Measurements from ENCODE around the gene CCDC57.

Gene CCDC57

DNA sequence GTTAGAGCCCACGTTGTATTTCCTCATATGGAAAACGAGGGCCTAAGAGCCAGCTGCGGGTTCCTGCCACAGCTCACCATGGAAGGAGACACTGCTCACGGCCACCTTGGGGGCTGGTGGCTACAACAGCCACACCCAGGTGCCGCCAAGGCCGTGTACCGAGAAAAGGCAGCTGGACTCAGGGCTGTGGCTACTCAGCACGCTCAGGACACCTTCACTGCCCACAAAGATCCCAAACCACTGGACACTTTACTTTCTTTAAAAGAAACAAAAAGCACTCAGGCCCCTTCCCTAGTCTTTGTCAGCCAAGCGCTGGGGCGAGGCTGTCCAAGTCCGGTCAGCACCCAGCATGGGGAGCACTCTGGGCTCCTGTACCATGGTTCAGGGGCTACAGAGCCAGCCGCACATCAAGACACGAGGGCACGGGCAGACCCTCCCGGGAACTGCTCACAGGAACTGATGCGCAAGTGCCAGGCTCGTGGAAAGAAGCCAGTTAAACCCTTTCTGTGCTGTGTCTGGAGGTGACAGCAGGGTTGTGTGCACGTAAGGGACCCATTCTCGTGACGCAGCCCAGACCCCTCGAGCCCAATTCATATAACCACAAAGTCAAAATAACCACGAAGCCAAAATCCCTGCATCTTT, 34.7 kb upstream of the CCDC57 start:
- DNase-seq (ENCODE audit: low read depth in 2 of 3, low spot score in 1 of 3), result no peak

DNA sequence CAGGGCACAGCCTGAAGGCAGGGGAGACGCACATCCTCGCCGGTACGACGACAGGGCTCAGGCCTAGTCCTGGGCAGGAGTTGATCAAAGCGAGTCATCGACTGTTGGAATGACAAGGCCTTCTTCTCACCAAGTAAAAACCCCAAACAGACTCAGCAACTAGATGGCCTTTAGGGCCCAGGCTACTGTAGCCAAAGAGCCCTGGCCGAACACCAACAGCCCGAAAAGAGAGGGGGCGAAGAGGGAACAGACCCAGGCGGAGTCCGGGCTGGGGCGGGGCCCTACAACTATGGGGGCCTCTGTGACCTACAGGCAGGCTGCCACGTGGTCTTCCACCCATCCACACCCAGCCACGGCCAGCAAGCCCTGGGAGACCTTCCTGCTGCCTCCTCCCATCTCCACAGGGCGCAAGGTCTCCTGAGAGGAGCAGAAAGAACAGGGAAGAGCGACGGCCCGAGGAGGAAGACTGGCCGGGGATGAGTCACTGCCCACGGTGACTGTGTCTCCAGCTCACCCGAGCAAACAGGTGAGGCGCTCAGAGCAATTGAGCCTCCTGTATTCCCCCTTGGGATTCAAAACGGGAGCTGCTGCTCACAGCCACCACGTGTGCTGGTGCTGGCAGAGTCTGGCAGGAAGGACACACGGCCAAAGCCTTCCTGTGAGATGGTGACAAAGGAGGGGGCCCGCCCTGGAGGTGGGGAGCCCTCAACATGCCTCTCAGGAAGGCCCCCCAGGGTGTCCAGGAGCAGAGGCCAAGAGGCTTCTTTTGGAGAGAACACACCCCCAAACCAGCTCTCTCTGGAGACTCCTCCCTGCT, 33.9 kb upstream of the CCDC57 start:
- no peak for DNase-seq (ENCODE audit: low read depth in 2 of 3, low spot score in 1 of 3)

DNA sequence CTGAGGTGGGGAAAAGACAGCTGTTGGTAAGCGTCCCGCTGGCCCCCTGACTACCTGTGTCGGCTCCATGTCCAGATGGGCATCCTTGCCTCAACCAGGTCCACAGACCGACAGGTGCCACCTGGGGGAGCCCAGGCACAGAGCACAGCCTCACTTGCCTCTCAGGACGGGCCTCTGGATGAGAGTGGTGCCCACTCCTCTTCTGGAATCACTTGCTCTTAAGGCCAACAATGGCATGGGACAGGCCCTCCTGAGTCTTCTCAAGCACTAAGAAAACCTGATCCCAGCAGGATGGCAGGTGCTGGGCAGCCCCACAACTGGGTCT, 33.4 kb upstream of the CCDC57 start:
- no peak for DNase-seq (ENCODE audit: low read depth in 2 of 3, low spot score in 1 of 3)

DNA sequence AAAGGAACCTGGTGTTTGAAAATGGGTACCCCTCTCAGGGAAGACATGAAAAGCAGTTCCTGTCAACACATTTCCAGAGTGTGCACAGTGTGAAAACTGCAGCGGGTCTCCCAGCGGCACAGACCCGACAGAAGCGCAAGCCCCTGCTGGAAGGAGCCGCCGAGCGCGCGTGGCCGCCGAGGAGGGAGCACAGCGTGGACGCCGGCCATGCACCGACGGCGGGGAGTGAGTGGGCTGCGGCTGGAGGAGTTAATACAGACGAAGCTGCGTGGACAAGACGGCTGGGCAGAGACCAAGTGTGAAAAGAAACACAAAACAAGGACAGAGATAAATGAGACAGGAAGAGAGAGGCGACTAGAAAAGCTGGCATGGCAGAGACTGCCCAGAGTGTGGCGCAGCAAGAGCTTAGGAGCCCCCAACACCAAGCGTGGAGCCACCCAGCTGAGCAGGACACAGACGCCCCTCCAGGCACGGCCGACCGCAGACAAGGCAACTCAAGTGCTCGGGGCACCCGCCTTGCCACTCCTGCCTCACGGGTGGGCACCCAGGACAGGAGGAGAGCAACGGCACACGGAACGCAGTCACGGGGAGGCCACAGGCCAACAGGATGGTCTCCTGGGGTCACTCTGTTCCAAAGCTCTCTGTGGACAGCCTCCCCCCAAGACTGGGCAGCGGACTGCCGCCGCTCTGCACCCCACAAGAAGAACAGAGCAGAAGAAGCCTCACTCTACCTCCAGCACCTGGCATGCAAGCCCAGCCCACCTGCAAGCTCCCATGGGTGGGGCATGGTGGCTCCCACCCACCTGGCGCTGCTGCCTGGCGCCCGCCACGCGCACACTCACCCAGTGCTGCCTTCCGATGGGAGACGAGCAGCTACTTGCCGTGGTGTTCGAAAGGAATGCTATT, 32.7 kb upstream of the CCDC57 start:
- no peak for DNase-seq (ENCODE audit: low read depth in 2 of 3, low spot score in 1 of 3)

DNA sequence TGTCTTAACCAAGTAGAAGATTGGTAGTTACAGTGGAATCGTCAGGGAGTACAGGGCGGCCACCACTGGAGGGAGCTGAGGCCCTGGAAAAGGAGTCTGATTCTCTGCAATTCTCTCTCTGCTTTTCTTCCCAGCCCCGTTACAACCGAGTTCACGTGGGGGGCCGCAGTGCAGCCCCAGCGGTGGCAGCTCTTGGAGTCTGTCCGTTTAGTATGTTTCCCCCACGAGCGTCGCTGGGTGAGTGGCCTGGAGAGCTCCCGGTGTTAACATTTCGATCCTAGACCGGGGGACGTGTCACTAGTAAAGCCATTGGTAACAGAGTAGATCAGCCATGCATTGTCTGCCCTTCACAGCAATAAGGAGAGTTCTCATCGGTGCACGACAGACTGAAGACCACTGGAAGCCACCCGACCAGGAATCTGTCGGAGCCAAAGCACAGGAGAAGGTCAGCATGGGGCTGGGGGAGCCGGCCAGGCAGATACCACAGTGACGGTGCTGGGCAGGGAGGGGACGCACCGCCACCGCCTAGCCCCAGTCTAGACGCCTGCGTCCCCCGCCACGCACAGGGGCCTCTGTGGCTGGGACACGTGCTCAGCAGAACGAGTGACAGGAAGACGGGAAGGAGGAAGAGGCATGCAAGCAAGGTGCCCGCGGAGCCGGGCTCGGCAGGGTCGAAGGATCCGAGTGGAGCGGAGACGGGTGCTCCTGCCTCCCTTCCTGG, 31.9 kb upstream of the CCDC57 start:
- DNase-seq (ENCODE audit: low read depth in 2 of 3, low spot score in 1 of 3), result no peak

DNA sequence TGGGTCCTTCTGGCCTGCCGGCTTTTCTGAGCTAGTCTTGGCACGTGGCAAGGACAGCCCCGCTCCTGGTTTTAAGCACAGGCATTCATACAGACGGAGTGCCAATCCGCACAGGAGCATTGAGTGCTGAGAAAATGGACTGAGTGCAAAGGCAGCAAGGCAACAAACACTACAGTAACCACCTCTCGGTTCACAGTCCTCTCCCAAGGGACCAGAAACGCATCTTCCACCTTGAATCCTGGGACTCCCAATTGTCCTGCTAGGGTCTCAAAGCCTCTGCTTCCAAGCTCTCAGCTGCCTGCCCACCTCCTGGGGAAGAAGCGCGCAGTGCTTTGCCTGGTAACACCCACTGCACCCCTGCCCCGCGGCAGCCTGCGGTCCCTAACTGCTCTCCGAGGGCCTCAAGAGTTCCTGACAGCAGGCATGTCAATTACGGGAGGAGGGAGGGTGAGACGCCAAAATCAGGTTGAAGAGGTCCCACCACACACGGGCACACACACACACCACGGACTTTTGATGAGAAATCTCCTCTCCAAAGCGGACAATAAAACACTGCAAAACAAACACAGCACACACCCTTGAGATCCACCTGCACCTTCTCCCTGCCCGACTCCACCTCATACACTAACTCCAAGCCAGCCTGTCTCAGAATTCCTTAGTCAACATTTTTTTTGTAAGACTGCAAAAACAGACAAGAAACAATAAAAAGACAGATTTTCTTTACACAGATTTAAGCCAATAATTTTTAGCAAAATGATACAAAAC, 31.2 kb upstream of the CCDC57 start:
- no peak for DNase-seq (ENCODE audit: low read depth in 2 of 3, low spot score in 1 of 3)

DNA sequence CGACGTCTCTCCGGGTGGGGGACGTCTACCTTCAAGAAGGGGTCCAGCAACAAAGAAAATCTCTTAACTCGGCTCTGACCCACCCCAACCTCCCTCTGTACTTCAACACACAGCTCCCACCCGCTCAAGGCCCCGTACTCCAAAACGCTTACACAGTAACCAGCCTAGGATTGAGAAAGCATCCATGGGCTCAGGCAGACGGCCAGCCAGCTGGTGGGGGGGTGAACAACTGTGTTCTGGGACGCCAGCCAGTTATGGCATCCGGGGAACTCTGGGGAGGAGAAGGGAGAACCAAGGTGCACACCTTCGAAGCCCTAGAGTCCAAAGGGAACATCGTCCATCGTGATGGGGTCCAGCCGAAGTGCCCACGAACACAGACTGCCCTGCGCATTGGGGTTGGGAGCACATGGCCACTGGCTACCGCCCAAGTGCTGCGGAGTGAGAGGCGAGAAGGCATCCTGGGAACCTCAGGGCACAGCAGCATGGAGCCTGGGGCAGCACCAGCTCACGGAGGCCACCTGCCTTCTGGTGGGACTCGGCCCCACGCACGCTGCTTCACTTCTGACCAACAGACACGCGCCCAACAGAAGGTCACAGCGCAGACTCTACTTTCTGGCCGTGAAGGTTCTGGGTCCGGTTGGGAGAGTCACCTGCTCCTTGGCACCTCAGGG, 30.5 kb upstream of the CCDC57 start:
- DNase-seq (ENCODE audit: low read depth in 2 of 3, low spot score in 1 of 3), result no peak

DNA sequence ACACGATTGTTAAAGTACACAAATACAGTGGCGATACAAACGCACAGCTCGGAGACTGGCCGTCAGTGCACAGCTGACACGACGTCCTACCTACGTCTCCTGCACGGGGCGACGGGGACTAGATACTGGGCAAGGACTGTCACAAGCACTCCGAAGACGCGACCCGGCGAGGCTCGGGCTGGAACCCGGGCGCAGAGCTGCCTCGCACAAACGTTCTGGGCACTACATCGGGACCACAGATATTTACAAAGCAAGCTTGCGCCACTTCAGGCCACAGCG, 30.0 kb upstream of the CCDC57 start:
- no peak for DNase-seq (ENCODE audit: low read depth in 2 of 3, low spot score in 1 of 3)

DNA sequence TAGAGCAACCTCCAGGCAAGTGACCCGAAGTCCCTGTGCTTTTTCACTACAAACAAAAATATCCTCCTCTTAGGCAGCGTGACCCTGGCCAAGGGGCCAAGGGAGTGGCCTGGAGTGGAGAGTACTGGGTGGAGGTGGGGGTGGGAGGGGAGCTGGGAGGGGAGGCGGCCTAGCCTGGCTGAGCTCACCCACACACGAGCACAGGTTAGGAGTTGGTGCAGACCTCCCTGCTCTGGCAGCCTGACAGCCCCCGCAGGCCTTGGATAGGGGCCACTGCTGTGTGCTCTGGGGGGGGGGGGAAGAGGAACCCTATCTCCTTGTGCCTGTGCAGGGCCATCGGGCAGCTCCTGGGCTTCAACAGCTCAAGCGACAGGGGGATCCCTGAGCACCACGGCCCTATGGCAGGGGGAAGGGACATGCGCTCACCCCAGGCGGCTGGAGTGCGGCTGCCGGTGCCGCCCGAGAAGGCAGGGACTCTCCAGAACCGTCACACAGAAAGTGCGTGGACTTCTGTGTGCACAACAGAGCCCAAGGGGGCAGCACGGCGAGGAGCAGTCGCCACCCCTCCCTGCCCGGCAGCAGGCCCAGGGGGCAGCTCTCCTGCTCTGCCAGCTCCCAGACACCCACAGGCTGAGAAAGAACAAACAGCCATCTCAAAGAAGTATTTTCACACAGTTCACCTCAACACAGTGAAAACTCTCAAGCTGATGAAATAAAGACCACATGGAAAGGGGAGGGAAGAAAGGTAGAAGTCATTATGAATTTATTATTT, 29.5 kb upstream of the CCDC57 start:
- DNase-seq (ENCODE audit: low read depth in 2 of 3, low spot score in 1 of 3), result no peak

DNA sequence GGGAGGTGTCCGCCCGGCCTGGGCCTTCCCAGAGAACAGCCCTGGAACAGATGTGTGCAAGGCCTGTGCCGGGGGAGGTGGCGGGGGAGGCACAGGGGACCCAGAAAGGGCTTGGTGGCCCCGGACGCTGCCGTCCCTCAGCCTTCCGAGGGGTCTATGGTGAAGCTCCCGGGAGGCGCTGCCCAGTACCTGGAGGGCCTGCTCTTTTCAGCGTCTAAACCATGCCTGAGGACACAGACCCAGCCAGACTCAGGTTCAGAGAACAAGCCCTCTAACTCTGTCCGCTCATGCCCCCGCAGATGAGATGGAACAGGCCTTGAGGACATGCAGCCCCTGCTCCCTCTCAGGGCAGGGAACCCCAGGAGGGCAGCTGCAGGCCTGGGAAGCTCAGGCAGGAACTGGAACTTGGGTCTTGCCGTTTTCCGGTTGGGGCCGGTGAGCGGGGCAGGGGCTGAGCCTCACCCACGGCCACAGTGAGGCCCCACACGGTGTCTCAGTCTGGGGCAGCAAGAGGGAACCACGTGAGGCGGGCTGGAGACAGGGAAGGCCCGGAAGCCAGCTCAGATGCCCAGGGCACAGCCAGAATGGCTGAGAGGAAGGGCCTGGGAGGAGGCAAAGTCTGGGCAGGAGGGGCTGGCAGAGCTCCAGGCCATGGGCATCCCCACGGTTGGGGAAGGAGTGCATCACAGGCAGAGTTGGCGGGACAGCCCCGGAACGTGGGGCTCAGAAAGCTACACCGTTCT, 28.7 kb upstream of the CCDC57 start:
- peak in 2 of 3 donors; percentile 39 to 46 for DNase-seq (ENCODE audit: low read depth in 2 of 3, low spot score in 1 of 3)

DNA sequence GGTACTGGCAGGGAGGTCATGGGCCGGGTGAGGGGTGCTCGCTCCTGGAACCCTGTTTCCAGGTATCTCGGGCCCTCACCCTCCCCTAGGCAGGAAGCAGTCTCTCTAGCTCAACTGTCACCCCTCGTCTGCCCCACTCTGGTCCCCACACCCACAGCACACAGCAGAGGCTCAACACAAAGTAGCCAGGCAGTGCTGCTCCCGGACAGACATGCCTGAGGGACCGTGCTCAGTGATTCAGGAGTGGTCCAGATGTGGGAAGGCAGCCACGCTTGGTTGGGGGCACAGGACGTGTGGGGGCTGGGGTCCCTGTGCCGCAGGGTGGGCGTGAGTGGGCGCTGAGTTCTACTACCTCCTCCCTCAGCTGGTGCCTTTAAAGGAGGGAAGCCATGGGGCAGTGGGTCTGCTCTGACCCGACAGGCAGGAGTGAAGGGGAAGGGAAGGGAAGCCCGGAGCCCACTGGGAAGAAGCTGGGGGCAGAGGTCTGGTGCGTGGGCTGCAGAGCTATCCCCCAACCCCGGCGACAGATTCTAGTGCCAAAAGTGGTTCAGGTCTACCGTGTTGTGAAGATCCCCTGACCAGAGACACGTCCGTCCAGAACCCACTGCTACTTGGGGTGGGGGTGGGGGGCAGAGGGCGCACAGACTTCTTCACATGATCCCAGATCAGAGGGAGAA, 28.0 kb upstream of the CCDC57 start:
- no peak for DNase-seq (ENCODE audit: low read depth in 2 of 3, low spot score in 1 of 3)

DNA sequence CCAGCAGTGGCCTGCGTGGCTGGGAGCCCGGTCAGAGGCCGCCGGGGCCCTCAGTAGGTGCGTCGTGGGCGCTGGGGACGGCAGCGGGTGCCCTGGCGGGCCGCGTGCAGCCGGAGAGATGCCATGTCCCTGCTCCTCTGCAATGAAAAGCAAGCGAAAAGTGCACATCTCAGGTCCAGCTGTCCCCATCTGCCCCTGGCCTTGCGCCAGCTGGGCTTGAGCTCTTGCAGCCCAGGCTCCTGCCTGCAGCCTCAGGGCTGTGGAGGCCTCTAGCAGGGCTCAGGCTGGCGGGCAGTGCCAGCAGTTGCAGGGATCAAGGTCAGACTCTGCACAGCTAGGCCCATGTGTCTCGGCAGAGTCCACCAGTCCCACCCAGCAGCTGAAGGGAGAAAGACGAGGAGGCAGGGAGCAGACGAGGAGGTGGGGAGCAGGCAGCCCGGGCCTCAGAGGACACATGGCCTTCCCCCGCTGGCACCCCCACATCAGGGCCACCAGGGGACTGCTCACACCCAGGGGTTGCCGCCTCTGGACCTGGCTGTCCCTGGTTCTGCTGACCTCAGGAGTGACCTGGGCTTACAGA, 27.4 kb upstream of the CCDC57 start:
- no peak for DNase-seq (ENCODE audit: low read depth in 2 of 3, low spot score in 1 of 3)

DNA sequence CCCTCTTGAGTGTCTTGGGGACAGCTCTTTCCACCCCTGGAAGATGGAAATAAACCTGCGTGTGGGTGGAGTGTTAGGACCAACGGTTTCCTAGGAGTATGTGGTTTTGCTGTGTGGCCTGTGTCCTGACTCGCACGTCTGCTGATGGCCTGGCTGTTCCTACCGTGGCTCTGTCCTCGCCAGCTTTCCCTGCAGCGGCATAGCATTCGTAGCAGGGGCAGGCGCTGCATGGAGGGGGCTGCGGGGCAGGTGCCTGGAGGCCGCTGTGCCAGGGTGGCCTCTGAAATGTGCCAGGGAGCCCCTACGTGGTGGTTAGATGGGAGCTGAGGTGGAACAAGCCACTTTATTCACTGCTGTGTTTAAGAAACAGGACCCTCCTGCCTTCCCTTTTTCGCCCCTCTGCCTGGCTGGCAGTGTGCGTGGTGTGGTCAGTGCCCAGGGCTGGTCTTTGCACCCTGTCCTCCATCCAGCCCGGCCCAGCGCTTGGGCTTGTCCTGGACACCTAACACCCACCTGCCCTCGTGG, 26.8 kb upstream of the CCDC57 start:
- no peak for DNase-seq (ENCODE audit: low read depth in 2 of 3, low spot score in 1 of 3)

DNA sequence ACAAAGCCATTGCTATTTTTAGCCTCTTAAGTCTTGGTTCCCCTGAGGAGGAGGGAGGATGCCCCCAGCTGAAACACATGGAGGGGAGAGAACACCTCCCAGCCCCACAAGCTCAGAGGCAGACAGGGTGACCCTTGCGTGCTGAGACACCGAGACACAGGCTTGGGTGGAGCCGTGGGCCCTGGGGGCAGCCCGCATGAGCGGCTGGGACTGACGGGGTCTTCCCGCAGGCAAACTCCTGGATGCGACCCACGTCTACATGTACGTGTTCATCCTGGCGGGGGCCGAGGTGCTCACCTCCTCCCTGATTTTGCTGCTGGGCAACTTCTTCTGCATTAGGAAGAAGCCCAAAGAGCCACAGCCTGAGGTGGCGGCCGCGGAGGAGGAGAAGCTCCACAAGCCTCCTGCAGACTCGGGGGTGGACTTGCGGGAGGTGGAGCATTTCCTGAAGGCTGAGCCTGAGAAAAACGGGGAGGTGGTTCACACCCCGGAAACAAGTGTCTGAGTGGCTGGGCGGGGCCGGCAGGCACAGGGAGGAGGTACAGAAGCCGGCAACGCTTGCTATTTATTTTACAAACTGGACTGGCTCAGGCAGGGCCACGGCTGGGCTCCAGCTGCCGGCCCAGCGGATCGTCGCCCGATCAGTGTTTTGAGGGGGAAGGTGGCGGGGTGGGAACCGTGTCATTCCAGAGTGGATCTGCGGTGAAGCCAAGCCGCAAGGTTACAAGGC, 26.0 kb upstream of the CCDC57 start:
- DNase-seq (ENCODE audit: low read depth in 2 of 3, low spot score in 1 of 3), result peak; percentile 55 to 72 (median 64)

DNA sequence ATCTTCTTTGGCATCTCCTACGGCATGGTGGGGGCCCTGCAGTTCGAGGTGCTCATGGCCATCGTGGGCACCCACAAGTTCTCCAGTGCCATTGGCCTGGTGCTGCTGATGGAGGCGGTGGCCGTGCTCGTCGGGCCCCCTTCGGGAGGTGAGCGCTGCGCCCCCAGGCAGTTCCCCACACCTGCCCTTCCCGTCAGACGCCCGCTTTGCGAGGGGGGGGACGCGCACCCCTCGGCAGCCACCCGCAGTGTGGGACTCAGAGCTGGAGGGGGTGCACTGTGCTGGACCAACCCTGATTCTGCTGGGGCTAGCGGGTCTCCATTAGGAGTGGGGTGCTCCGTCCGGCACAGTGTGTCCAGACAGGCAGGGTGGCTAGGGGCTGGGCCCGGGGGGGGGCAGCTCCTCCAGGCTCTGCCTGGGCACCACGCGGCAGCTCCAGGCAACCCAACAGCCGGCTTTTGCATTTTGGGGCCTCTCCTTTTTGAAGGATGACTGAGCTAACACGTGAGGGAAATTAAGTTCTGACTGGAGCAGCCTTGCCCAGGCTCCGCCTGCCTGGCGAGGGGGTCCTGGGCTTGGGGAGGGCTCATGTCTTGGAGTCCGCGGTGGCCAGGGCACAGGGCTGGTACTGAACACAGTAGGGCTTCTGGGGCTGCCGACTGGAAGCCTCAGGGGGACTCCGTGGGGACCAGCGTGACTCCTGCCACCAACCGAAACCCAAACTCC, 25.3 kb upstream of the CCDC57 start:
- no peak for DNase-seq (ENCODE audit: low read depth in 2 of 3, low spot score in 1 of 3)

DNA sequence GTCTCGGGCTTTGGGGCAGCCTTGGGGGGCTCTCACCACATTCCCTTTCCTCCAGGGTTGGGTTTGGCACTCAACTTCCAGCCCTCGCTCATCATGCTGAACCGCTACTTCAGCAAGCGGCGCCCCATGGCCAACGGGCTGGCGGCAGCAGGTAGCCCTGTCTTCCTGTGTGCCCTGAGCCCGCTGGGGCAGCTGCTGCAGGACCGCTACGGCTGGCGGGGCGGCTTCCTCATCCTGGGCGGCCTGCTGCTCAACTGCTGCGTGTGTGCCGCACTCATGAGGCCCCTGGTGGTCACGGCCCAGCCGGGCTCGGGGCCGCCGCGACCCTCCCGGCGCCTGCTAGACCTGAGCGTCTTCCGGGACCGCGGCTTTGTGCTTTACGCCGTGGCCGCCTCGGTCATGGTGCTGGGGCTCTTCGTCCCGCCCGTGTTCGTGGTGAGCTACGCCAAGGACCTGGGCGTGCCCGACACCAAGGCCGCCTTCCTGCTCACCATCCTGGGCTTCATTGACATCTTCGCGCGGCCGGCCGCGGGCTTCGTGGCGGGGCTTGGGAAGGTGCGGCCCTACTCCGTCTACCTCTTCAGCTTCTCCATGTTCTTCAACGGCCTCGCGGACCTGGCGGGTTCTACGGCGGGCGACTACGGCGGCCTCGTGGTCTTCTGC, 24.6 kb upstream of the CCDC57 start:
- DNase-seq (ENCODE audit: low read depth in 2 of 3, low spot score in 1 of 3), result no peak
